ENCODE measurements around the gene CBFB. TPM values are rescaled to one million over a fixed set of nuclear protein-coding genes. Genes with fewer than 3 reads are reported as not detected.

The CBFB gene
- total and polyA plus RNA-seq, 12 donors: 13.0 to 41.2 (median 27.1) TPM

DNA sequence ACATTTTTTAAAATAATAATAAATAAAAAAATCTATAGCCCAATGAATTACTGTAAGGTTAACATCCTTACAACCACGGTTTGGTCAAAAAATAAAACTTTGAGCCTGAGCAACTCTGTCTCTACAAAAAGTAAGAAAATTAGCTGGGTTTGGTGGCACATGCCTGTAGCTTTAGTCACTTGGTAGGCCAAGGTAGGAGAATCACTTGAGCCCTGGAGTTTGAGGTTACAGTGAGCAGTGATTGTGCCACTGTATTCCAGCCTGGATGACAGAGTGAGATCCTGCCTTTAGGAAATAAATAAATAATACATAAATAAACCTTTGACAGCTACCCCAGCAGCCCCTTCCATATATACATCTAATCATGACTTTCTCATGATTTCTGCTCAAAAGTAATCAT lies 53.9 kb downstream of the CBFB start:
- WGBS, 4 donors: 89 to 95% (median 91%) methylated on average over 1 of the region's 1 CpG
- H3K4me1 ChIP-seq (replicated peaks in 1 of 2): no peaks in the 10 kb centered on the region
- no peaks in the 10 kb centered on the region for H3K9me3 ChIP-seq (replicated peaks in 1 of 3)
- intact Hi-C loops (cut with DNase I): no loop called here
- no peak overlapping the region for H3K4me3 ChIP-seq
- peaks cover 0 to 14% of the 10 kb centered on the region in 2 donors for H3K36me3 ChIP-seq (replicated peaks in 1 of 2)
- DNase-seq: no peak
- TF ChIP-seq POLR2A (IDR thresholded peaks at IDR 0.05): no peak
- TF ChIP-seq, protein P1, sequence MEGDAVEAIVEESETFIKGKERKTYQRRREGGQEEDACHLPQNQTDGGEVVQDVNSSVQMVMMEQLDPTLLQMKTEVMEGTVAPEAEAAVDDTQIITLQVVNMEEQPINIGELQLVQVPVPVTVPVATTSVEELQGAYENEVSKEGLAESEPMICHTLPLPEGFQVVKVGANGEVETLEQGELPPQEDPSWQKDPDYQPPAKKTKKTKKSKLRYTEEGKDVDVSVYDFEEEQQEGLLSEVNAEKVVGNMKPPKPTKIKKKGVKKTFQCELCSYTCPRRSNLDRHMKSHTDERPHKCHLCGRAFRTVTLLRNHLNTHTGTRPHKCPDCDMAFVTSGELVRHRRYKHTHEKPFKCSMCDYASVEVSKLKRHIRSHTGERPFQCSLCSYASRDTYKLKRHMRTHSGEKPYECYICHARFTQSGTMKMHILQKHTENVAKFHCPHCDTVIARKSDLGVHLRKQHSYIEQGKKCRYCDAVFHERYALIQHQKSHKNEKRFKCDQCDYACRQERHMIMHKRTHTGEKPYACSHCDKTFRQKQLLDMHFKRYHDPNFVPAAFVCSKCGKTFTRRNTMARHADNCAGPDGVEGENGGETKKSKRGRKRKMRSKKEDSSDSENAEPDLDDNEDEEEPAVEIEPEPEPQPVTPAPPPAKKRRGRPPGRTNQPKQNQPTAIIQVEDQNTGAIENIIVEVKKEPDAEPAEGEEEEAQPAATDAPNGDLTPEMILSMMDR (IDR thresholded peaks at IDR 0.05): no peak
- no peak overlapping the region for H3K27ac ChIP-seq
- no peaks in the 10 kb centered on the region for H3K27me3 ChIP-seq

GRCh38 chr16:67084345-67085028 lies 55.5 kb downstream of the CBFB start:
- no peaks in the 10 kb centered on the region for H3K9me3 ChIP-seq (replicated peaks in 1 of 3)
- H3K27ac ChIP-seq: no peak overlapping the region
- no peak overlapping the region for H3K4me3 ChIP-seq
- H3K36me3 ChIP-seq (replicated peaks in 1 of 2): peaks cover 0 to 14% of the 10 kb centered on the region in 2 donors
- no peaks in the 10 kb centered on the region for H3K27me3 ChIP-seq
- 93 to 97% (median 93%) methylated on average over 4 of the region's 4 CpGs for WGBS, 4 donors
- TF ChIP-seq POLR2A (IDR thresholded peaks at IDR 0.05): no peak
- TF ChIP-seq, protein P1 (IDR thresholded peaks at IDR 0.05): no peak
- intact Hi-C loops (cut with DNase I): no loop called here
- H3K4me1 ChIP-seq (replicated peaks in 1 of 2): no peaks in the 10 kb centered on the region
- no peak for DNase-seq

DNA sequence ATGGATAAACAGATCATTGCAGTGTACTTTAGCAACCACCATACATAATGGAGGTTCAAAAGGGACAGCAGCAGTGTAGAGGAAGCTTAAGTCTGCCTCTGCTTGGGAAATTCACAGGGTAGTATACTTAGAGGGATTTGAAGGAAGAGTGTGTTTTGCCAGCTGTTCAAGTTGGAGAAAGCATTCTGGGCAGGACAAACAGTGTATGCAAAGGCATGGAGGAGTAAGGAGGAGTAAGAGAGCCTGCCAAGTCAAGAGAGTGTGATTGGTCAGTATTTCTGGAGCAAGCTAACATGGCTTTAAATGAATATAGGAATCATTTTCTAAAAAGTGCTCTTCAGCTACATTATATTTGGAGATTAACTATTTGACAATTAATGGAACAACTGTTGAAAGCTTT lies 57.9 kb downstream of the CBFB start:
- TF ChIP-seq, protein P1 (IDR thresholded peaks at IDR 0.05): no peak
- no peak for TF ChIP-seq POLR2A (IDR thresholded peaks at IDR 0.05)
- intact Hi-C loops (cut with DNase I): no loop called here
- H3K4me1 ChIP-seq (replicated peaks in 1 of 2): no peaks in the 10 kb centered on the region

GRCh38 chr16:67087291-67087690 lies 58.3 kb downstream of the CBFB start:
- intact Hi-C loops (cut with DNase I): no loop called here
- Histone ChIP-seq H3K4me3 (no peak overlapping the region), H3K27ac (no peak overlapping the region), H3K9me3 (replicated peaks in 1 of 3) (no peaks in the 10 kb centered on the region), H3K27me3 (no peaks in the 10 kb centered on the region), H3K36me3 (replicated peaks in 1 of 2) (peaks cover 0 to 11% of the 10 kb centered on the region in 2 donors), H3K4me1 (replicated peaks in 1 of 2) (no peaks in the 10 kb centered on the region)
- DNase-seq: no peak
- TF ChIP-seq POLR2A (IDR thresholded peaks at IDR 0.05): no peak
- TF ChIP-seq, protein P1 (IDR thresholded peaks at IDR 0.05): no peak
- 75 to 89% (median 85%) methylated on average over 1 of the region's 1 CpG for WGBS, 4 donors

More for the DNA sequence above, 57.9 kb downstream of the CBFB start:
- no peaks in the 10 kb centered on the region for H3K27me3 ChIP-seq
- no peak for DNase-seq
- no peak overlapping the region for H3K27ac ChIP-seq
- H3K36me3 ChIP-seq (replicated peaks in 1 of 2): peaks cover 0 to 14% of the 10 kb centered on the region in 2 donors
- no peaks in the 10 kb centered on the region for H3K9me3 ChIP-seq (replicated peaks in 1 of 3)
- no peak overlapping the region for H3K4me3 ChIP-seq

Data from adrenal gland (tissue), 12 donors.